ENCODE data around the gene ARHGAP26. TPM values are rescaled to one million over a fixed set of nuclear protein-coding genes. Genes with fewer than 3 reads are reported as not detected.

Gene ARHGAP26
- polyA plus RNA-seq, 3 donors, result 26.5 to 56.8 (median 28.7) TPM

- Histone ChIP-seq H3K36me3 (replicated peaks in 1 of 2; ENCODE audit: control insufficient read depth in 1 of 2, insufficient read depth in 2 of 2, low read length in 2 of 2) (no peaks in the 10 kb centered on the region), H3K4me2 (replicated peaks; ENCODE audit: extremely low read depth, low read length, poor library complexity, severe bottlenecking) (no peak overlapping the region), H3K9ac (ENCODE audit: insufficient read depth, low read length, poor library complexity, severe bottlenecking) (no peak overlapping the region), H4K20me1 (ENCODE audit: insufficient read depth, low read length) (peaks cover 96% of the 10 kb centered on the region), H3K4me1 (ENCODE audit: control insufficient read depth in 1 of 2, insufficient read depth in 2 of 2, low read length in 2 of 2) (peaks cover 54 to 80% of the 10 kb centered on the region in 2 donors), H3K4me3 (replicated peaks in 1 of 3; ENCODE audit: low read depth in 2 of 3, low read length in 3 of 3) (no peak overlapping the region), H2AFZ (ENCODE audit: insufficient read depth, low read depth, low read length, poor library complexity, severe bottlenecking) (no peak overlapping the region), H3K9me3 (replicated peaks in 1 of 2; ENCODE audit: control insufficient read depth in 1 of 2, insufficient read depth in 1 of 2, low read length in 2 of 2) (no peaks in the 10 kb centered on the region), H3K27ac (ENCODE audit: low read depth in 1 of 2, low read length in 2 of 2) (peak overlapping the region in 1 of 2 donors; percentile 70), H3K27me3 (ENCODE audit: control insufficient read depth in 2 of 2, insufficient read depth in 2 of 2, low read length in 2 of 2) (no peaks in the 10 kb centered on the region), H3K79me2 (ENCODE audit: insufficient read depth, low read length) (peaks cover 95% of the 10 kb centered on the region)
- Mint-ChIP-seq H3K9me3 (peaks cover 0 to 2% (median 0%) of the 10 kb centered on the region in 7 donors), H3K36me3 (peaks cover 42 to 52% of the 10 kb centered on the region in 2 donors), H3K27me3 (ENCODE audit: low read depth in 3 of 3) (peaks cover 0 to 3% (median 2%) of the 10 kb centered on the region in 3 donors), H3K4me1 (peaks cover 73% of the 10 kb centered on the region), H3K4me3 (no peak overlapping the region), H3K27ac (peak overlapping the region; percentile 80 to 92 (median 86))
- no peak for TF ChIP-seq CTCF (IDR thresholded peaks at IDR 0.05)
- intact Hi-C loops (cut with micrococcal nuclease), result no loop called here
- peak; percentile 87 to 97 (median 95) for DNase-seq
- WGBS (ENCODE audit: insufficient coverage), result no CpG with 5 or more reads among the region's 3 CpGs
Measured at GRCh38 chr5:142821733-142822487, 51.7 kb downstream of the ARHGAP26 start.

GRCh38 chr5:142823126-142823525 is 52.9 kb downstream of the ARHGAP26 start:
- Histone ChIP-seq H3K9me3 (replicated peaks in 1 of 2; ENCODE audit: control insufficient read depth in 1 of 2, insufficient read depth in 1 of 2, low read length in 2 of 2) (no peaks in the 10 kb centered on the region), H3K36me3 (replicated peaks in 1 of 2; ENCODE audit: control insufficient read depth in 1 of 2, insufficient read depth in 2 of 2, low read length in 2 of 2) (no peaks in the 10 kb centered on the region), H3K27me3 (ENCODE audit: control insufficient read depth in 2 of 2, insufficient read depth in 2 of 2, low read length in 2 of 2) (no peaks in the 10 kb centered on the region), H3K79me2 (ENCODE audit: insufficient read depth, low read length) (peaks cover 95% of the 10 kb centered on the region), H3K4me1 (ENCODE audit: control insufficient read depth in 1 of 2, insufficient read depth in 2 of 2, low read length in 2 of 2) (peaks cover 54 to 80% of the 10 kb centered on the region in 2 donors), H2AFZ (ENCODE audit: insufficient read depth, low read depth, low read length, poor library complexity, severe bottlenecking) (no peak overlapping the region), H3K4me2 (replicated peaks; ENCODE audit: extremely low read depth, low read length, poor library complexity, severe bottlenecking) (no peak overlapping the region), H3K4me3 (replicated peaks in 1 of 3; ENCODE audit: low read depth in 2 of 3, low read length in 3 of 3) (no peak overlapping the region), H3K27ac (ENCODE audit: low read depth in 1 of 2, low read length in 2 of 2) (peak overlapping the region in 1 of 2 donors; percentile 62), H3K9ac (ENCODE audit: insufficient read depth, low read length, poor library complexity, severe bottlenecking) (no peak overlapping the region), H4K20me1 (ENCODE audit: insufficient read depth, low read length) (peaks cover 96% of the 10 kb centered on the region)
- no peak for TF ChIP-seq CTCF (IDR thresholded peaks at IDR 0.05)
- WGBS (ENCODE audit: insufficient coverage), result 100% methylated on average over 1 of the region's 2 CpGs
- Mint-ChIP-seq H3K9me3 (peaks cover 0 to 2% (median 0%) of the 10 kb centered on the region in 7 donors), H3K27ac (peak overlapping the region in 5 of 7 donors; percentile 31 to 91 (median 85)), H3K4me1 (peaks cover 73% of the 10 kb centered on the region), H3K36me3 (peaks cover 39 to 52% of the 10 kb centered on the region in 2 donors), H3K4me3 (no peak overlapping the region), H3K27me3 (ENCODE audit: low read depth in 3 of 3) (no peaks in the 10 kb centered on the region)
- DNase-seq, result no peak
- intact Hi-C loops (cut with micrococcal nuclease), result no loop called here
